Mesenchymal stem cell (in vitro differentiated cells and primary cell): ENCODE measurements around the gene PRMT3.

Experiments
- DNase-seq: peaks from one replicate; pipeline ENCODE4 v3.0.0-alpha.2; 2013
- H2AFZ ChIP-seq: one replicate; pipeline ENCODE4 v1.6.1; 2013; ENCODE audit warnings: low read depth, mild to moderate bottlenecking, control low read depth, inconsistent platforms, low read length, moderate library complexity
- H2AK5ac ChIP-seq: 2 replicates; pipeline ENCODE4 v1.6.1; 2013; ENCODE audit warnings: low read length, moderate library complexity, mild to moderate bottlenecking, inconsistent platforms; ENCODE audit not compliant: severe bottlenecking
- H2BK120ac ChIP-seq: one replicate; pipeline ENCODE4 v1.6.1; 2013; ENCODE audit warnings: low read depth, mild to moderate bottlenecking, inconsistent platforms, low read length, moderate library complexity
- H2BK12ac ChIP-seq, 2 experiments: one replicate each; pipeline ENCODE4 v1.6.1; 2013; ENCODE audit warnings: inconsistent platforms in 2 of 2, low read length in 2 of 2, mild to moderate bottlenecking in 2 of 2, moderate library complexity in 2 of 2, control low read depth in 1 of 2
- H2BK15ac ChIP-seq: one replicate; pipeline ENCODE4 v1.6.1; 2013; ENCODE audit warnings: mild to moderate bottlenecking, low read depth, inconsistent platforms; ENCODE audit not compliant: poor library complexity, severe bottlenecking
- H2BK5ac ChIP-seq: 2 replicates; pipeline ENCODE4 v1.6.1; 2013; ENCODE audit warnings: low read depth, mild to moderate bottlenecking, low read length, control low read depth, inconsistent platforms; ENCODE audit not compliant: poor library complexity, severe bottlenecking
- H3K14ac ChIP-seq, 2 experiments: one replicate each; pipeline ENCODE4 v1.6.1; 2013; ENCODE audit warnings: inconsistent platforms in 2 of 2, low read length in 2 of 2, control low read depth in 1 of 2, mild to moderate bottlenecking in 1 of 2, moderate library complexity in 1 of 2
- H3K18ac ChIP-seq, 2 experiments: one replicate each; pipeline ENCODE4 v1.6.1; 2013; ENCODE audit warnings: inconsistent platforms in 2 of 2, low read length in 2 of 2, control low read depth in 1 of 2, low read depth in 1 of 2, mild to moderate bottlenecking in 1 of 2
- H3K23ac ChIP-seq, 2 experiments: one replicate each; pipeline ENCODE4 v1.6.1; 2013; ENCODE audit warnings: inconsistent platforms in 2 of 2, low read length in 2 of 2, mild to moderate bottlenecking in 2 of 2, moderate library complexity in 2 of 2, control low read depth in 1 of 2
- H3K27ac ChIP-seq: 2 replicates; pipeline ENCODE4 v1.5.1; 2013; ENCODE audit warnings: mild to moderate bottlenecking, moderate library complexity, low read length, control low read depth, inconsistent platforms; ENCODE audit not compliant: poor library complexity, severe bottlenecking
- H3K27me3 ChIP-seq, 2 experiments: 2 replicates each; pipeline versions ENCODE4 v1.6.1 to v1.7.0; 2013; ENCODE audit warnings: low read length in 2 of 2, mild to moderate bottlenecking in 2 of 2, moderate library complexity in 2 of 2, control low read depth in 1 of 2, inconsistent platforms in 1 of 2; ENCODE audit not compliant: control insufficient read depth in 1 of 2, insufficient read depth in 1 of 2
- H3K36me3 ChIP-seq, 2 experiments: 2 replicates each; pipeline versions ENCODE4 v1.6.1 to v1.7.0; 2013; ENCODE audit warnings: low read length in 2 of 2, control low read depth in 1 of 2, inconsistent platforms in 1 of 2, low read depth in 1 of 2, mild to moderate bottlenecking in 1 of 2; ENCODE audit not compliant: insufficient read depth in 2 of 2, control insufficient read depth in 1 of 2
- H3K4ac ChIP-seq, 2 experiments: one replicate each; pipeline ENCODE4 v1.6.1; 2013; ENCODE audit warnings: inconsistent platforms in 2 of 2, low read length in 2 of 2, mild to moderate bottlenecking in 2 of 2, moderate library complexity in 2 of 2, control low read depth in 1 of 2, low read depth in 1 of 2
- H3K4me1 ChIP-seq: 2 replicates; pipeline ENCODE4 v1.6.1; 2013; ENCODE audit warnings: low read depth, low read length, control low read depth; ENCODE audit not compliant: control insufficient read depth, insufficient read depth
- H3K4me2 ChIP-seq: 2 replicates; pipeline ENCODE4 v1.6.1; 2013; ENCODE audit warnings: low read length, mild to moderate bottlenecking, inconsistent platforms; ENCODE audit not compliant: poor library complexity, severe bottlenecking
- H3K4me3 ChIP-seq, 2 experiments: 2 replicates each; pipeline versions ENCODE4 v1.5.1 to v1.7.0; 2013; ENCODE audit warnings: low read length in 2 of 2, mild to moderate bottlenecking in 2 of 2, control low read depth in 1 of 2, low read depth in 1 of 2; ENCODE audit not compliant: insufficient read depth in 1 of 2
- H3K79me1 ChIP-seq: replicated peaks from 2 replicates; pipeline ENCODE4 v1.6.1; 2013; ENCODE audit warnings: mild to moderate bottlenecking, control low read depth, low read length, inconsistent platforms; ENCODE audit not compliant: poor library complexity, severe bottlenecking
- H3K9ac ChIP-seq: 2 replicates; pipeline ENCODE4 v1.7.0; 2013; ENCODE audit warnings: mild to moderate bottlenecking, low read length, moderate library complexity
- H3K9me3 ChIP-seq: 2 replicates; pipeline ENCODE4 v1.7.0; 2013; ENCODE audit warnings: mild to moderate bottlenecking, low read length; ENCODE audit not compliant: control insufficient read depth
- H4K8ac ChIP-seq: one replicate; pipeline ENCODE4 v1.6.1; 2013; ENCODE audit warnings: inconsistent platforms, mild to moderate bottlenecking, low read length, moderate library complexity
- H4K91ac ChIP-seq: one replicate; pipeline ENCODE4 v1.6.1; 2013; ENCODE audit warnings: mild to moderate bottlenecking, low read length, inconsistent platforms
- WGBS: methylation state at CpG from one replicate; pipeline ENCODE4 v1.1.7; 2013; ENCODE audit warnings: mixed read lengths; 5-methylcytosine and 5-hydroxymethylcytosine counted together

PRMT3 gene

GRCh38 chr11:20529757-20530156 lies 142.2 kb downstream of the PRMT3 start:
- Histone ChIP-seq H3K4me3 (no peak overlapping the region), H4K91ac (no peak overlapping the region), H2AK5ac (no peak overlapping the region), H3K36me3 (no peaks in the 10 kb centered on the region), H4K8ac (no peak overlapping the region), H3K79me1 (no peaks in the 10 kb centered on the region), H3K4me2 (no peak overlapping the region), H2BK12ac (no peak overlapping the region), H3K4ac (no peak overlapping the region), H3K18ac (no peak overlapping the region), H3K23ac (no peak overlapping the region), H3K14ac (no peak overlapping the region), H3K27ac (no peak overlapping the region), H3K4me1 (no peaks in the 10 kb centered on the region), H3K9me3 (no peaks in the 10 kb centered on the region), H2AFZ (no peak overlapping the region), H2BK120ac (no peak overlapping the region), H2BK15ac (no peak overlapping the region), H3K9ac (no peak overlapping the region), H3K27me3 (no peaks in the 10 kb centered on the region), H2BK5ac (no peak overlapping the region)
- 93% methylated on average over 3 of the region's 5 CpGs for WGBS
- no peak for DNase-seq

GRCh38 chr11:20530942-20531703 lies 143.6 kb downstream of the PRMT3 start:
- Histone ChIP-seq H4K91ac (no peak overlapping the region), H2BK12ac (no peak overlapping the region), H3K23ac (no peak overlapping the region), H2AK5ac (no peak overlapping the region), H2AFZ (no peak overlapping the region), H3K14ac (no peak overlapping the region), H3K79me1 (no peaks in the 10 kb centered on the region), H3K18ac (no peak overlapping the region), H3K4me2 (no peak overlapping the region), H2BK15ac (no peak overlapping the region), H3K4ac (no peak overlapping the region), H2BK5ac (no peak overlapping the region), H3K27me3 (peaks cover 0 to 3% of the 10 kb centered on the region in 2 experiments), H3K9me3 (no peaks in the 10 kb centered on the region), H3K4me1 (no peaks in the 10 kb centered on the region), H3K27ac (no peak overlapping the region), H2BK120ac (no peak overlapping the region), H3K36me3 (no peaks in the 10 kb centered on the region), H3K9ac (no peak overlapping the region), H4K8ac (no peak overlapping the region), H3K4me3 (no peak overlapping the region)
- peak; percentile 8 for DNase-seq
- WGBS: 43% methylated on average over 10 of the region's 13 CpGs

DNA sequence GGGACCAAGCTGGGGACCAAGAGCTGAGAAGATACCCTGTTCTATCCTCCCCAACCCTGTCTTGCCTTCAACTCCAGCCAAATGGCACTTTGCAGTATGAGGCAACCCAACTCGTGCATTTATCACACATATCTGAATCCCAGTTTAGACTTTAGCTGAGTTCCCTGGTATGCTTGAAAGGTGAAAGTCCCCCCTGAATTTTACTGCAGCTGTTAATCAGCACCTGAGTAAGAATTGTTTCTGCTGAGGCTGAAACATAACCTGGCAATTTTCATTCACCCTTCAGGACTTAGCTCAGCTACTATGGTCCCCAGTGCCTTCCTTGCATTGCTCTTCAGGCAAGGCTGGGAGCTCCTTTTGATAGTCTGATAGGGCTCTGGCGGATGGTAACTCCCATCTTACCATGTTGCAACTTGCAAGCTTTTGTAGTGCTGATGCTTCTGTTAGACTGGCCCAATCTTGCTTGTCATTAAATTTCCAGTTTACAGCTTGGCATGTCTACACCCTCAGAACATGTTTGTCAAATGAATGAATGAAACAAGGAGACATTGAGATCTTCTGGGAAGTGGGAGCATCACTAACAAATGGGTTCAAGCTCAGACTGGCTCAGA lies 147.9 kb downstream of the PRMT3 start:
- Histone ChIP-seq H3K27me3 (peaks cover 0 to 3% of the 10 kb centered on the region in 2 experiments), H4K8ac (no peak overlapping the region), H3K4me3 (no peak overlapping the region), H3K4me2 (no peak overlapping the region), H3K9ac (no peak overlapping the region), H3K4me1 (no peaks in the 10 kb centered on the region), H2AFZ (no peak overlapping the region), H4K91ac (no peak overlapping the region), H3K27ac (no peak overlapping the region), H3K4ac (no peak overlapping the region), H2BK12ac (no peak overlapping the region), H3K18ac (no peak overlapping the region), H2BK15ac (no peak overlapping the region), H2BK120ac (no peak overlapping the region), H3K36me3 (no peaks in the 10 kb centered on the region), H3K79me1 (no peaks in the 10 kb centered on the region), H2BK5ac (no peak overlapping the region), H2AK5ac (no peak overlapping the region), H3K14ac (no peak overlapping the region), H3K9me3 (peaks cover 6% of the 10 kb centered on the region), H3K23ac (no peak overlapping the region)
- 10% methylated on average over 2 of the region's 2 CpGs for WGBS
- no peak for DNase-seq

- H2AFZ ChIP-seq: no peak overlapping the region
- no peak overlapping the region for H2BK120ac ChIP-seq
- no peak for DNase-seq
- H3K4ac ChIP-seq: no peak overlapping the region
- H3K27ac ChIP-seq: no peak overlapping the region
- peaks cover 0 to 3% of the 10 kb centered on the region in 2 experiments for H3K27me3 ChIP-seq
- no peaks in the 10 kb centered on the region for H3K36me3 ChIP-seq
- no peak overlapping the region for H4K91ac ChIP-seq
- H2BK15ac ChIP-seq: no peak overlapping the region
- no peak overlapping the region for H3K14ac ChIP-seq
- no peak overlapping the region for H4K8ac ChIP-seq
- 100% methylated on average over 1 of the region's 3 CpGs for WGBS
- H3K4me3 ChIP-seq: no peak overlapping the region
- no peak overlapping the region for H3K23ac ChIP-seq
- no peak overlapping the region for H3K4me2 ChIP-seq
- H2BK5ac ChIP-seq: no peak overlapping the region
- no peak overlapping the region for H2BK12ac ChIP-seq
- H2AK5ac ChIP-seq: no peak overlapping the region
- H3K79me1 ChIP-seq: no peaks in the 10 kb centered on the region
- H3K18ac ChIP-seq: no peak overlapping the region
- H3K4me1 ChIP-seq: no peaks in the 10 kb centered on the region
- peaks cover 6% of the 10 kb centered on the region for H3K9me3 ChIP-seq
- H3K9ac ChIP-seq: no peak overlapping the region
These were observed 148.8 kb downstream of the PRMT3 start for GRCh38 chr11:20536365-20536764.
